Measurements from ENCODE around the gene POLR1A. TPM values are rescaled to one million over a fixed set of nuclear protein-coding genes. Genes with fewer than 3 reads are reported as not detected.
A peak's percentile ranks its signal among the peaks of the same experiment; 100 is the strongest.

Gene POLR1A
- total and polyA plus RNA-seq, 10 donors, result 1.8 to 39.0 (median 20.1) TPM

GRCh38 chr2:86025976-86026743 lies 79.5 kb downstream of the POLR1A start:
- H3K4me3 ChIP-seq, result no peak overlapping the region
- TF ChIP-seq, protein P1, sequence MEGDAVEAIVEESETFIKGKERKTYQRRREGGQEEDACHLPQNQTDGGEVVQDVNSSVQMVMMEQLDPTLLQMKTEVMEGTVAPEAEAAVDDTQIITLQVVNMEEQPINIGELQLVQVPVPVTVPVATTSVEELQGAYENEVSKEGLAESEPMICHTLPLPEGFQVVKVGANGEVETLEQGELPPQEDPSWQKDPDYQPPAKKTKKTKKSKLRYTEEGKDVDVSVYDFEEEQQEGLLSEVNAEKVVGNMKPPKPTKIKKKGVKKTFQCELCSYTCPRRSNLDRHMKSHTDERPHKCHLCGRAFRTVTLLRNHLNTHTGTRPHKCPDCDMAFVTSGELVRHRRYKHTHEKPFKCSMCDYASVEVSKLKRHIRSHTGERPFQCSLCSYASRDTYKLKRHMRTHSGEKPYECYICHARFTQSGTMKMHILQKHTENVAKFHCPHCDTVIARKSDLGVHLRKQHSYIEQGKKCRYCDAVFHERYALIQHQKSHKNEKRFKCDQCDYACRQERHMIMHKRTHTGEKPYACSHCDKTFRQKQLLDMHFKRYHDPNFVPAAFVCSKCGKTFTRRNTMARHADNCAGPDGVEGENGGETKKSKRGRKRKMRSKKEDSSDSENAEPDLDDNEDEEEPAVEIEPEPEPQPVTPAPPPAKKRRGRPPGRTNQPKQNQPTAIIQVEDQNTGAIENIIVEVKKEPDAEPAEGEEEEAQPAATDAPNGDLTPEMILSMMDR (IDR thresholded peaks at IDR 0.05 in 8 of 11, conservative IDR thresholded peaks at IDR 0.05 in 3 of 11), result no peak
- no peak for TF ChIP-seq POLR2AphosphoS5 (IDR thresholded peaks at IDR 0.05)
- no peak for TF ChIP-seq POLR2A (IDR thresholded peaks at IDR 0.05)
- H3K4me1 ChIP-seq, result peaks cover 0 to 44% (median 20%) of the 10 kb centered on the region in 6 donors
- DNase-seq, result no peak
- intact Hi-C loops (cut with DNase I; ENCODE audit: low total_unique reads), result no loop called here
- WGBS, 5 donors, result 80 to 89% (median 87%) methylated on average over 8 of the region's 8 CpGs
- H3K27me3 ChIP-seq (replicated peaks in 1 of 7), result no peaks in the 10 kb centered on the region
- no peaks in the 10 kb centered on the region for H3K9me3 ChIP-seq
- peaks cover 4 to 74% (median 45%) of the 10 kb centered on the region in 6 donors for H3K36me3 ChIP-seq
- peak overlapping the region in 5 of 8 donors; percentile 33 to 59 (median 44) for H3K27ac ChIP-seq

- intact Hi-C loops (cut with DNase I; ENCODE audit: low total_unique reads), result no loop called here
- no peak for DNase-seq
- 91 to 98% (median 95%) methylated on average over 6 to 7 of the region's 7 CpGs for WGBS, 5 donors
- Histone ChIP-seq H3K27ac (peak overlapping the region in 5 of 8 donors; percentile 33 to 59 (median 44)), H3K27me3 (replicated peaks in 1 of 7) (no peaks in the 10 kb centered on the region), H3K36me3 (peaks cover 4 to 65% (median 37%) of the 10 kb centered on the region in 6 donors), H3K9me3 (no peaks in the 10 kb centered on the region), H3K4me3 (no peak overlapping the region), H3K4me1 (peaks cover 0 to 44% (median 20%) of the 10 kb centered on the region in 6 donors)
- TF ChIP-seq POLR2AphosphoS5 (IDR thresholded peaks at IDR 0.05) (no peak), POLR2A (IDR thresholded peaks at IDR 0.05) (no peak)
- TF ChIP-seq, protein P1 (IDR thresholded peaks at IDR 0.05 in 8 of 11, conservative IDR thresholded peaks at IDR 0.05 in 3 of 11), result peak in 3 of 11 experiments; percentile 11 to 27 (median 13)
Observed at GRCh38 chr2:86025229-86025820, 80.4 kb downstream of the POLR1A start.

GRCh38 chr2:86023366-86023712 lies 82.3 kb downstream of the POLR1A start:
- Histone ChIP-seq H3K36me3 (peaks cover 0 to 46% (median 23%) of the 10 kb centered on the region in 6 donors), H3K27me3 (replicated peaks in 1 of 7) (no peaks in the 10 kb centered on the region), H3K9me3 (no peaks in the 10 kb centered on the region), H3K27ac (peak overlapping the region in 2 of 8 donors; percentile 1 to 36), H3K4me3 (no peak overlapping the region), H3K4me1 (peaks cover 0 to 34% (median 12%) of the 10 kb centered on the region in 6 donors)
- 69 to 93% (median 75%) methylated on average over 2 of the region's 2 CpGs for WGBS, 5 donors
- no peak for DNase-seq
- intact Hi-C loops (cut with DNase I; ENCODE audit: low total_unique reads), result no loop called here
- TF ChIP-seq POLR2AphosphoS5 (IDR thresholded peaks at IDR 0.05), result no peak
- no peak for TF ChIP-seq POLR2A (IDR thresholded peaks at IDR 0.05)
- TF ChIP-seq, protein P1 (IDR thresholded peaks at IDR 0.05 in 8 of 11, conservative IDR thresholded peaks at IDR 0.05 in 3 of 11), result no peak
